ENCODE results near the gene GBGT1.
"Not testable (repeated sequence)": the region's sequence is repeated elsewhere in the genome, so short reads cannot be mapped to it uniquely, and the experiment has no call there.

Gene GBGT1

GRCh38 chr9:133171161-133171961 is 7.6 kb upstream of the GBGT1 start:
- DNase-seq (ENCODE audit: low spot score): no peak
- in situ Hi-C loops (cut with MboI; ENCODE audit: low pct_unique_long_range_greater_than_20kb, low sequenced_read_pairs, unreplicated experiment): no loop called here
- TF ChIP-seq CTCF (IDR thresholded peaks at IDR 0.05; ENCODE audit: extremely low read depth, insufficient read depth, missing control alignments): no peak

- TF ChIP-seq CTCF (IDR thresholded peaks at IDR 0.05; ENCODE audit: extremely low read depth, insufficient read depth, missing control alignments): no peak
- in situ Hi-C loops (cut with MboI; ENCODE audit: low pct_unique_long_range_greater_than_20kb, low sequenced_read_pairs, unreplicated experiment): no loop called here
- DNase-seq (ENCODE audit: low spot score): no peak
Observed at GRCh38 chr9:133170716-133171115, 7.0 kb upstream of the GBGT1 start.

- DNase-seq (ENCODE audit: low spot score); in situ Hi-C loops (cut with MboI; ENCODE audit: low pct_unique_long_range_greater_than_20kb, low sequenced_read_pairs, unreplicated experiment): not testable (repeated sequence)
Observed at GRCh38 chr9:133169687-133170086, 6.0 kb upstream of the GBGT1 start.

GRCh38 chr9:133169102-133169501 is 5.4 kb upstream of the GBGT1 start:
- in situ Hi-C loops (cut with MboI; ENCODE audit: low pct_unique_long_range_greater_than_20kb, low sequenced_read_pairs, unreplicated experiment): no loop called here
- DNase-seq (ENCODE audit: low spot score): no peak
- TF ChIP-seq CTCF (IDR thresholded peaks at IDR 0.05; ENCODE audit: extremely low read depth, insufficient read depth, missing control alignments): no peak

- TF ChIP-seq CTCF (IDR thresholded peaks at IDR 0.05; ENCODE audit: extremely low read depth, insufficient read depth, missing control alignments): no peak
- in situ Hi-C loops (cut with MboI; ENCODE audit: low pct_unique_long_range_greater_than_20kb, low sequenced_read_pairs, unreplicated experiment): no loop called here
- DNase-seq (ENCODE audit: low spot score): no peak
Observed at GRCh38 chr9:133168432-133168831, 4.7 kb upstream of the GBGT1 start.

- no peak for DNase-seq (ENCODE audit: low spot score)
- no peak for TF ChIP-seq CTCF (IDR thresholded peaks at IDR 0.05; ENCODE audit: extremely low read depth, insufficient read depth, missing control alignments)
- in situ Hi-C loops (cut with MboI; ENCODE audit: low pct_unique_long_range_greater_than_20kb, low sequenced_read_pairs, unreplicated experiment): no loop called here
Observed at GRCh38 chr9:133167769-133168168, 4.1 kb upstream of the GBGT1 start.

GRCh38 chr9:133167096-133167730 is 3.5 kb upstream of the GBGT1 start:
- TF ChIP-seq CTCF (IDR thresholded peaks at IDR 0.05; ENCODE audit: extremely low read depth, insufficient read depth, missing control alignments): no peak
- in situ Hi-C loops (cut with MboI; ENCODE audit: low pct_unique_long_range_greater_than_20kb, low sequenced_read_pairs, unreplicated experiment): no loop called here
- no peak for DNase-seq (ENCODE audit: low spot score)

Data from GM13977 (cell line).